Skeletal muscle tissue (tissue), 4 donors: ENCODE results near the gene ART4. TPM values are rescaled to one million over a fixed set of nuclear protein-coding genes. Genes with fewer than 3 reads are reported as not detected.
A peak's percentile ranks its signal among the peaks of the same experiment; 100 is the strongest.

Source experiments
- H3K27ac ChIP-seq: one replicate; pipeline ENCODE4 v1.7.0; 2013; ENCODE audit warnings: mild to moderate bottlenecking, low read depth, low read length, inconsistent platforms
- H3K27me3 ChIP-seq, 3 donors: one replicate each; pipeline ENCODE4 v1.7.0; 2013; ENCODE audit warnings: low read length in 3 of 3; ENCODE audit not compliant: control insufficient read depth in 3 of 3, insufficient read depth in 3 of 3
- H3K36me3 ChIP-seq, 3 donors: one replicate each; pipeline ENCODE4 v1.7.0; 2013; ENCODE audit warnings: low read length in 3 of 3; ENCODE audit not compliant: control insufficient read depth in 3 of 3, insufficient read depth in 3 of 3
- H3K4me1 ChIP-seq, 3 donors: one replicate each; pipeline ENCODE4 v1.7.0; 2013; ENCODE audit warnings: low read length in 3 of 3, mild to moderate bottlenecking in 3 of 3; ENCODE audit not compliant: control insufficient read depth in 3 of 3, insufficient read depth in 3 of 3
- H3K4me3 ChIP-seq, 3 donors: one replicate each; pipeline ENCODE4 v1.7.0; 2013; ENCODE audit warnings: low read length in 3 of 3
- H3K9ac ChIP-seq, 3 donors: one replicate each; pipeline ENCODE4 v1.7.0; 2013; ENCODE audit warnings: low read length in 3 of 3, mild to moderate bottlenecking in 3 of 3, moderate library complexity in 2 of 3, low read depth in 1 of 3
- H3K9me3 ChIP-seq, 3 donors: one replicate each; pipeline ENCODE4 v1.7.0; 2013; ENCODE audit warnings: low read length in 3 of 3; ENCODE audit not compliant: control insufficient read depth in 3 of 3
- total RNA-seq: library from RNA; depleted of rRNA; stranded (reverse); fragments of >200 nt; gene quantifications from one replicate; pipeline ENCODE4 v1.2.3, GENCODE V29; 2014
- donor health status: Osteomylitis.

ART4 gene, protein sequence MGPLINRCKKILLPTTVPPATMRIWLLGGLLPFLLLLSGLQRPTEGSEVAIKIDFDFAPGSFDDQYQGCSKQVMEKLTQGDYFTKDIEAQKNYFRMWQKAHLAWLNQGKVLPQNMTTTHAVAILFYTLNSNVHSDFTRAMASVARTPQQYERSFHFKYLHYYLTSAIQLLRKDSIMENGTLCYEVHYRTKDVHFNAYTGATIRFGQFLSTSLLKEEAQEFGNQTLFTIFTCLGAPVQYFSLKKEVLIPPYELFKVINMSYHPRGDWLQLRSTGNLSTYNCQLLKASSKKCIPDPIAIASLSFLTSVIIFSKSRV
- total RNA-seq, result not detected

- Histone ChIP-seq H3K27me3 (no peaks in the 10 kb centered on the region), H3K4me1 (peaks cover 4 to 16% (median 7%) of the 10 kb centered on the region in 3 donors), H3K4me3 (no peak within 1 kb of the TSS), H3K27ac (peak within 1 kb of the TSS; percentile 3), H3K9ac (no peak within 1 kb of the TSS), H3K36me3 (no peaks in the 10 kb centered on the region), H3K9me3 (no peaks in the 10 kb centered on the region)
Measured at GRCh38 chr12:14843425-14843887, at the start of gene ART4. ART4 (minus strand) TSS chr12:14843526; CDS start chr12:14843113, 413 bp downstream.

DNA sequence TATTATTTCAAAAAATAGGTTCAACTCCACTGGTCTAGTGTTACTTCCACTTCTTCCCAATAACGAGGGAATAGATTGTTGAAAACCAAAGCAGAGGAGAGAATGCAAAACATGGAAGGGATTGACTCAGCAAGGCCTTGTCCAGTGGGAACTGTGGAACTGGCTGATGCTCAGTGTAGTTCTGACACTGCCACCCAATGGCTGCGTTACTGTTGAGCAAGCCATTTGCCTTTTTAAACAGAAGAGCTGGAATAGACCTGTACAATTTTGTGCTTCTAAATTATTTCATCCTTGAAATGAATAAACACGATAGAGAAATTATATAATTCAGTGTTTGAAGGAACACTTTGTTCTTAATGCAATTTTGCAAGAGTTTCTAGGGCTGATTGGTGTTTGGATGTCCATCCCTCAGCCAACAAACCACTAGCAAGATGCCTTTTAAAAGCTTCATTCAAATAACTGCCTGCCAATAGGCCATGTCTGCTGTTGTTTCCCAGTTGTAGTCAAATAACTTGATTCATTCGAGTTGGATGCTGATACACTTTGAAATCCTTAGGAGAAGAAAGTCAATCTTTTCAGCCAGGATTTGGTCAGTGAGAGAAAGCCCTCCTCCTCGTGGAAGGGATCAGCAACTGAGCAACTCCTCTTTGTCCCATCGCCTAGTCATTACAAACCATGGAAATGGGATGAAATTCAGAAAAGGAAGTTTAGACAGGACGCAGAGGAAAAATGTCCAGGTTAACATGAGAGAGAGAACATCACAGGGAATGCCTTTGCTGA lies 49.6 kb upstream of the ART4 start:
- no peaks in the 10 kb centered on the region for H3K9me3 ChIP-seq
- H3K4me3 ChIP-seq, result peak overlapping the region in 1 of 3 donors; percentile 33
- no peaks in the 10 kb centered on the region for H3K27me3 ChIP-seq
- no peak overlapping the region for H3K9ac ChIP-seq
- peak overlapping the region; percentile 82 for H3K27ac ChIP-seq
- H3K36me3 ChIP-seq, result no peaks in the 10 kb centered on the region
- H3K4me1 ChIP-seq, result peaks cover 4 to 13% (median 8%) of the 10 kb centered on the region in 3 donors

- Histone ChIP-seq H3K36me3 (no peaks in the 10 kb centered on the region), H3K4me3 (no peak overlapping the region), H3K4me1 (peaks cover 10 to 18% (median 12%) of the 10 kb centered on the region in 3 donors), H3K27ac (no peak overlapping the region), H3K9me3 (no peaks in the 10 kb centered on the region), H3K9ac (no peak overlapping the region), H3K27me3 (no peaks in the 10 kb centered on the region)
Measured at GRCh38 chr12:14890701-14891100, 47.4 kb upstream of the ART4 start.

GRCh38 chr12:14886271-14886670 lies 42.9 kb upstream of the ART4 start:
- Histone ChIP-seq H3K27me3 (no peaks in the 10 kb centered on the region), H3K9me3 (no peaks in the 10 kb centered on the region), H3K9ac (peak overlapping the region in 1 of 3 donors; percentile 62), H3K27ac (peak overlapping the region; percentile 78), H3K4me3 (peak overlapping the region; percentile 63 to 78 (median 71)), H3K4me1 (peaks cover 11 to 12% (median 12%) of the 10 kb centered on the region in 3 donors), H3K36me3 (peaks cover 0 to 6% (median 0%) of the 10 kb centered on the region in 3 donors)

- H3K9ac ChIP-seq, result peak within 1 kb of the TSS; percentile 58 to 71 (median 62)
- H3K4me1 ChIP-seq, result peaks cover 11 to 12% (median 12%) of the 10 kb centered on the region in 3 donors
- H3K9me3 ChIP-seq, result no peaks in the 10 kb centered on the region
- no peaks in the 10 kb centered on the region for H3K27me3 ChIP-seq
- H3K27ac ChIP-seq, result peak within 1 kb of the TSS; percentile 78
- peak within 1 kb of the TSS; percentile 63 to 78 (median 71) for H3K4me3 ChIP-seq
- H3K36me3 ChIP-seq, result peaks cover 0 to 6% (median 0%) of the 10 kb centered on the region in 3 donors
Measured at GRCh38 chr12:14885718-14886221, 42.4 kb upstream of the ART4 start, which contains the start of gene MGP. MGP (minus strand) TSS chr12:14885854; CDS start chr12:14885791, 63 bp downstream.

DNA sequence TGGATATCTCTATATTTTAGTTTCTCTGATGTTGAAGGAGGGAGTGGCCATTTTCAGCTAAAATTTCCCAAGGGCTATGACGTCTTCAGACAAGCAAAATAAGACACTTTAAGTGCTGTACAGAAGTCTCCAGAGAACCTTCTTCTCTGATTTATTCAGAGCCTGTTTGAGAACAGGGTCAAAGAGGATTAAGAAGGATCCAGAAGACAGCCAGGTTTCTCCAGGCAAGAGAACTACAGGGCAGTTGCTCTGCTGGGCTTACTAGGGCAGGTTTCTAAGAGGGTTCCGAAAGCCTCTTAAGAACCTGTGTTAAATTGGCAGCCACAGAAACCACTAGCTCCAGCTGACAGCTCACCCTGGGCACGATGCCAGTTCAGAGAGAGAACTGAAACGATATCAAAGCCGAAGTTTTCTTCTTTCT lies 41.1 kb upstream of the ART4 start:
- no peaks in the 10 kb centered on the region for H3K9me3 ChIP-seq
- H3K27me3 ChIP-seq, result no peaks in the 10 kb centered on the region
- H3K27ac ChIP-seq, result peak overlapping the region; percentile 78
- peak overlapping the region; percentile 55 to 71 (median 62) for H3K9ac ChIP-seq
- peaks cover 11 to 12% (median 12%) of the 10 kb centered on the region in 3 donors for H3K4me1 ChIP-seq
- H3K36me3 ChIP-seq, result peaks cover 0 to 6% (median 0%) of the 10 kb centered on the region in 3 donors
- peak overlapping the region; percentile 7 to 78 (median 54) for H3K4me3 ChIP-seq

DNA sequence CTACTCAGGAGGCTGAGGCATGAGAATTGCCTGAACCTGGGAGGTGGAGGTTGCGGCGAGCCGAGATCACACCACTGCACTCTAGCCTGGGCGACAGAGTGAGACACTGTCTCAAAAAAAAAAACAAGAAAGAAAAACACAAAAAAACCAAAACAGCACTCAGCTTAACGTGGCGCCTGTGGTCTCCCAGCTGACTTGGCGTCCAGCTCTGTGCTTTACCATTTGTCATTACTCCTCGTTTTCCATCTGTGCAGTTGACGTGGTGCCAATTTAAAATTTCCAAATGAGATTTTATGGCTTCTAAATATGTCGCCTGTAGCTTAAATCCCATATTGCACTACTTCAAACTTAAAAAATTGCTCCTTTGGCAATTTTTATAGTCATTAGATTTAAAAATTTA lies 40.4 kb upstream of the ART4 start:
- peaks cover 11 to 12% (median 12%) of the 10 kb centered on the region in 3 donors for H3K4me1 ChIP-seq
- no peaks in the 10 kb centered on the region for H3K9me3 ChIP-seq
- no peaks in the 10 kb centered on the region for H3K27me3 ChIP-seq
- H3K36me3 ChIP-seq, result peaks cover 0 to 6% (median 0%) of the 10 kb centered on the region in 3 donors
- H3K9ac ChIP-seq, result peak overlapping the region in 2 of 3 donors; percentile 36 to 60
- H3K27ac ChIP-seq, result peak overlapping the region; percentile 56
- peak overlapping the region in 2 of 3 donors; percentile 29 to 78 for H3K4me3 ChIP-seq

GRCh38 chr12:14880890-14881453 lies 37.6 kb upstream of the ART4 start:
- H3K9ac ChIP-seq, result no peak overlapping the region
- no peak overlapping the region for H3K4me3 ChIP-seq
- no peaks in the 10 kb centered on the region for H3K27me3 ChIP-seq
- H3K36me3 ChIP-seq, result peaks cover 0 to 6% (median 0%) of the 10 kb centered on the region in 3 donors
- H3K9me3 ChIP-seq, result no peaks in the 10 kb centered on the region
- H3K4me1 ChIP-seq, result peaks cover 5 to 8% (median 5%) of the 10 kb centered on the region in 3 donors
- H3K27ac ChIP-seq, result no peak overlapping the region

DNA sequence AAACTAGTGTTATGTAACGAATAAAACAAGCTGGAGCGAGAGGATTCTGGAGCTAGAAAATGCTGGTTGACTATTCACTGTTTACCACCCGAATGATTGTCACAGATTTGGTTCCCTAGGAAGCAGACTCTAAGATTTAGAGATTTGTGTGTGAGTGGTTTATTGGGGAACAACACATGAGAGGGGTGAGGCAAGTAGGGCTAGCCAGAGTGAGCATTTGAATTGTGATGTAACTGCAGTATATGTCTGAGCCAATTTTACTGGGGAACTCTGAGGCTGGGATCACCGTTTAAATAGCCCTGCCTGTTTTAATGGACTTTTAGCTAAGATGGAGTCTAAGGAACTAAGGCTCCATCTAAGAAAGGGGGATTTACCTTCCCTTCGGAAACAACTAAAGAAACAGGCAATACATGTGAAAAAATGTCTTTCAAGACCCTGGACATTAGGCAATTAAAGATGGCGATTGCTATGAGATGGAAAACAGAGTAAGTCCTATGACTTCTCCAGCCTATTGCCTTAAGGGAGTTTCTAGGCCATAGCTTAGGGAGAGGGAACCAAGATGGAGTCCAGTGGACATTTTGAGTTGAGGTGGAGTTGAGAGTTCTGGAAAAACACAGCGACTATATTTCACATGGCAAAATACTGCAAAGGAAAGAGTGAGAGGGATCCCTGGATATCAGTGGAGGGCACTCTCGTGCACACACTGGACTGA lies 36.1 kb upstream of the ART4 start:
- Histone ChIP-seq H3K9me3 (no peaks in the 10 kb centered on the region), H3K36me3 (peaks cover 0 to 6% (median 0%) of the 10 kb centered on the region in 3 donors), H3K27me3 (no peaks in the 10 kb centered on the region), H3K4me1 (peaks cover 0 to 3% (median under 1%) of the 10 kb centered on the region in 3 donors), H3K4me3 (no peak overlapping the region), H3K9ac (no peak overlapping the region), H3K27ac (no peak overlapping the region)
